ENCODE data around the gene EVL.
"Not testable (repeated sequence)": the region's sequence is repeated elsewhere in the genome, so short reads cannot be mapped to it uniquely, and the experiment has no call there.

Gene EVL

GRCh38 chr14:100148837-100149731 is 83.9 kb downstream of the EVL start:
- no peak for DNase-seq

GRCh38 chr14:100149851-100150611 is 84.8 kb downstream of the EVL start:
- DNase-seq = no peak

DNA sequence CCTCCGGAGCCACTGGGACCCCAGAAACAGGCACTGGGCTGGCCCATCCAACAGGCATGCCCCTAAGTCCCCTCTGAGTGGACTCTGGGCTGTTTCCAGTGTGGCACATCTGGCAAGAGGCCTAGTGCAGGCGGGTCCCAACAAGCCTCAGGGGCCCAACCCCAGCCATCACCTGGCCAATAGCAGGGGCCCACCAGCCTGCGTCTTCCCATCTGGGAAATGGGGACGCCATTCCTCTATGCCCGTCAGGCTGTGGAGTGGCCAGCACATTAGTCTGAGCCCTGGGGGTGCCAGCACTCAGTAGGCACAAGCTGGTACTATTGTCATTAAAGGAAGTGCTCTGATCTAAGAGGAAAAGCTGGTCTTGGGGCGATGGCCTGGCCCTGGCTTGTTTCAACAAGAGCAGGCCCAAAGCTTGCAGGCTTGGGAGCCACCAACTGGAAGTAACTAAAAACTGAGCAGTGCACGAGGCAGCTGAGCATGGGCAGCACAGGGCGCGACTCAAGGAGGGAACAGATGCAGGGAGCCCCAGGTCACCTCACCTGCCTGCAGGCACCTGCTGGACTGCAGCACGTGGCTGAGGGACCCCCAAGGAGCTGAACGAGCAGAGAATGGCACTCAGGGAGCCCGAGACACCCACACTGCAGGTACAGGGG is 85.8 kb downstream of the EVL start:
- no peak for DNase-seq

DNA sequence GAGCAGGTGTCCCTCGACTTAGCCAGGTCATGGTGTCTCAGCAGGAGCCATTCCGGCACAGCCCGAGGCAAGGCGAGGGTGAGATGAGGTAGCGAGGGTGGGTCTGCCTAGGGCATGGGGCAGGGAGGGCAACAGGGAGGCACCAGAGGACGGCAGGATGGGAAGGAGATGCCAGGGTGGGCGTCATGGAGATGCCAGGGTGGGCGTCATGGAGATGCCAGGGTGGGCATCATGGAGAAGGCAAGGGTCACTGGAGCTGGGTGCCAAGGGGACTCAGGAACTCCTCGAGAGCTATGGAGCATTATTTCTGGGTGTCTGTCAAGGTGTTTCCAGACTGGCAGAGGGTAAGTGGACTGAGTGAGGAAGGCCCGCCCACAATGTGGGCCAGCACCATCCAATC is 86.9 kb downstream of the EVL start:
- no peak for DNase-seq

GRCh38 chr14:100153560-100153959 is 88.3 kb downstream of the EVL start:
- no peak for DNase-seq

- no peak for DNase-seq
Measured at GRCh38 chr14:100155049-100155621, 89.9 kb downstream of the EVL start.

- no peak for DNase-seq
Measured at GRCh38 chr14:100155756-100156616, 90.8 kb downstream of the EVL start.

GRCh38 chr14:100156776-100157175 is 91.6 kb downstream of the EVL start:
- DNase-seq = no peak

- DNase-seq = not testable (repeated sequence)
Measured at GRCh38 chr14:100157548-100158232, 92.5 kb downstream of the EVL start.

- DNase-seq = no peak
Measured at GRCh38 chr14:100158566-100159093, 93.4 kb downstream of the EVL start.

DNA sequence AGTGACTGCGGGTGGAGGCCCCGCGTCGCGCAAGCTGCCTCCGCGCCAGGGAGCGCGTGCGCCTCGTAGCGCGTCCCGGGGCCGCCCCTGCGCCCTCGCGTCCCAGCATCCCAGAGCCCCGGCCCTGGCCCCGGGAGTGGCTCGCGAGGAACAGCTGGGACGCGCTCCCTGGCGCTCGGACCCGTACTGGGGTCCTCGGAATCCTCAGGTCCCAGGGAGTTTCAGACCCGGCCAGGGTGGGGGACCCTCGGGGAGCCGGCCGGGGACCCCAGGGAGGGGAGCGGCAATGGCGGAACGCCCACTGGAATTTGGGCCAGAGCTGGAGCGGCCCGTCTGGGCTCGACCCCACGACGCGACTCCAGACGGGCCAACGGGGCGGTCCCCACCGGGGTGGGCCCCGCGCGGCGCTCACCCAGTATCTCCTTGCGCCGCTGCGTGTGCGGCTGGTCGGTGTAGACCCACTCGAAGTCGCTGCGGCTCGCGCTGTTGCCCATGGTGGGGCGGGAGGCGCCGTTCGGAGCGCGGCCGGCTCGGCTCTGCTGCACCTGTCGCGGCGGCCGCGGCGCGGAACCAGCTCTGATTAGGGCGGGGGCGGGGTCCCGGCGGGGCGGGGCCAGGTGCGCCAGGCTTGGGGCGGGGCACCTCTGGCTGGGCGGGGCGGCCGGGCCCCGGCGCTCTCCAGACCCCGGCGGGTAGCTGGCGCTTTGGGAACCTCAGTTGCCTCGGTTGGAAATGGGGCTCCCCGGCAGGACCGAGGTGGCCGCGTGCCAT is 94.1 kb downstream of the EVL start, which contains the start of gene DEGS2:
TSS of gene DEGS2 (minus strand) at position 552 of the 771 bp plus-strand sequence. CDS start at position 494, 58 bp downstream.
- DNase-seq = peak; percentile 54

- no peak for DNase-seq
Measured at GRCh38 chr14:100159865-100160533, 94.8 kb downstream of the EVL start.

GRCh38 chr14:100160534-100160916 is 95.3 kb downstream of the EVL start:
- DNase-seq = no peak

- no peak for DNase-seq
Measured at GRCh38 chr14:100165376-100165775, 100.2 kb downstream of the EVL start.

GRCh38 chr14:100165831-100166440 is 100.7 kb downstream of the EVL start:
- DNase-seq = no peak

DNA sequence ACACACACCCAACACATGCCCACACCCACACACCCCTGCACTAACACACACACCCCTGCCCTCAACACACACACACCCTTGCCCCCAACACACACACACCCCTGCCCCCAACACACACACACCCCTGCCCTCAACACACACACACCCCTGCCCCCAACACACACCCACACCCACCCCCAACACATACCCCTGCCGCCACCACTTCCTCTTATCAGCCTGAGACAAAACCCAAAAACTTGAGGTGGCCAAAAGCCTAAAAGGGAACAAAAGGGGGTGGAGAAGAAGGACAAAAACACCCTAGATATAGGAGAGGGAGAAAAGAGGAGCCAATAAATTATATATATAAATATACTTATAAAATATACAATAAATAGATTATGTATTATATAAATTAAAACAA is 103.3 kb downstream of the EVL start:
- DNase-seq = no peak

GRCh38 chr14:100170880-100171279 is 105.7 kb downstream of the EVL start:
- no peak for DNase-seq

GRCh38 chr14:100172811-100173210 is 107.6 kb downstream of the EVL start:
- DNase-seq = no peak

GRCh38 chr14:100173353-100173752 is 108.1 kb downstream of the EVL start:
- no peak for DNase-seq

Measured in CD4-positive, alpha-beta T cell treated with Interferon gamma for 1 hour (primary cell).